Measurements from ENCODE around the gene SHKBP1.
"Not testable (repeated sequence)": the region's sequence is repeated elsewhere in the genome, so short reads cannot be mapped to it uniquely, and the experiment has no call there.

Gene SHKBP1

GRCh38 chr19:40580619-40581018 is 3.9 kb downstream of the SHKBP1 start:
- in situ Hi-C loops (cut with HindIII; ENCODE audit: low pct_ligation_motif_present, low pct_unique_long_range_greater_than_20kb, low sequenced_read_pairs): no loop called here
- no peak for DNase-seq

- in situ Hi-C loops (cut with HindIII; ENCODE audit: low pct_ligation_motif_present, low pct_unique_long_range_greater_than_20kb, low sequenced_read_pairs): no loop called here
Measured at GRCh38 chr19:40581531-40581930, 4.9 kb downstream of the SHKBP1 start.

GRCh38 chr19:40582467-40582866 is 5.8 kb downstream of the SHKBP1 start:
- DNase-seq: no peak
- in situ Hi-C loops (cut with HindIII; ENCODE audit: low pct_ligation_motif_present, low pct_unique_long_range_greater_than_20kb, low sequenced_read_pairs): no loop called here

More at GRCh38 chr19:40581531-40581930, 4.9 kb downstream of the SHKBP1 start:
- no peak for DNase-seq

GRCh38 chr19:40583283-40583682 is 6.6 kb downstream of the SHKBP1 start:
- DNase-seq: no peak
- in situ Hi-C loops (cut with HindIII; ENCODE audit: low pct_ligation_motif_present, low pct_unique_long_range_greater_than_20kb, low sequenced_read_pairs): no loop called here

GRCh38 chr19:40584007-40584406 is 7.3 kb downstream of the SHKBP1 start:
- in situ Hi-C loops (cut with HindIII; ENCODE audit: low pct_ligation_motif_present, low pct_unique_long_range_greater_than_20kb, low sequenced_read_pairs): no loop called here
- DNase-seq: peak; percentile 40

- in situ Hi-C loops (cut with HindIII; ENCODE audit: low pct_ligation_motif_present, low pct_unique_long_range_greater_than_20kb, low sequenced_read_pairs): no loop called here
- DNase-seq: peak; percentile 65
Measured at GRCh38 chr19:40585241-40585981, 8.7 kb downstream of the SHKBP1 start.

- in situ Hi-C loops (cut with HindIII; ENCODE audit: low pct_ligation_motif_present, low pct_unique_long_range_greater_than_20kb, low sequenced_read_pairs): no loop called here
- DNase-seq: no peak
Measured at GRCh38 chr19:40585982-40586422, 9.3 kb downstream of the SHKBP1 start.

- in situ Hi-C loops (cut with HindIII; ENCODE audit: low pct_ligation_motif_present, low pct_unique_long_range_greater_than_20kb, low sequenced_read_pairs): no loop called here
- no peak for DNase-seq
Measured at GRCh38 chr19:40586611-40587010, 9.9 kb downstream of the SHKBP1 start.

- in situ Hi-C loops (cut with HindIII; ENCODE audit: low pct_ligation_motif_present, low pct_unique_long_range_greater_than_20kb, low sequenced_read_pairs): no loop called here
- no peak for DNase-seq
Measured at GRCh38 chr19:40588110-40588854, 11.6 kb downstream of the SHKBP1 start.

- in situ Hi-C loops (cut with HindIII; ENCODE audit: low pct_ligation_motif_present, low pct_unique_long_range_greater_than_20kb, low sequenced_read_pairs): no loop called here
- no peak for DNase-seq
Measured at GRCh38 chr19:40588926-40589569, 12.4 kb downstream of the SHKBP1 start.

- in situ Hi-C loops (cut with HindIII; ENCODE audit: low pct_ligation_motif_present, low pct_unique_long_range_greater_than_20kb, low sequenced_read_pairs): no loop called here
Measured at GRCh38 chr19:40589591-40590429, 13.1 kb downstream of the SHKBP1 start.

GRCh38 chr19:40590464-40591265 is 14.0 kb downstream of the SHKBP1 start:
- in situ Hi-C loops (cut with HindIII; ENCODE audit: low pct_ligation_motif_present, low pct_unique_long_range_greater_than_20kb, low sequenced_read_pairs): no loop called here
- DNase-seq: no peak

More at GRCh38 chr19:40589591-40590429, 13.1 kb downstream of the SHKBP1 start:
- no peak for DNase-seq

- in situ Hi-C loops (cut with HindIII; ENCODE audit: low pct_ligation_motif_present, low pct_unique_long_range_greater_than_20kb, low sequenced_read_pairs); DNase-seq: not testable (repeated sequence)
Measured at GRCh38 chr19:40591724-40592123, 15.1 kb downstream of the SHKBP1 start.

GRCh38 chr19:40592170-40592569 is 15.5 kb downstream of the SHKBP1 start:
- peak; percentile 63 for DNase-seq
- in situ Hi-C loops (cut with HindIII; ENCODE audit: low pct_ligation_motif_present, low pct_unique_long_range_greater_than_20kb, low sequenced_read_pairs): no loop called here

GRCh38 chr19:40594255-40594654 is 17.6 kb downstream of the SHKBP1 start:
- in situ Hi-C loops (cut with HindIII; ENCODE audit: low pct_ligation_motif_present, low pct_unique_long_range_greater_than_20kb, low sequenced_read_pairs): no loop called here
- no peak for DNase-seq

- in situ Hi-C loops (cut with HindIII; ENCODE audit: low pct_ligation_motif_present, low pct_unique_long_range_greater_than_20kb, low sequenced_read_pairs): no loop called here
Measured at GRCh38 chr19:40594657-40595091, 18.0 kb downstream of the SHKBP1 start.

GRCh38 chr19:40596608-40597328 is 20.1 kb downstream of the SHKBP1 start:
- DNase-seq: peak; percentile 75
- in situ Hi-C loops (cut with HindIII; ENCODE audit: low pct_ligation_motif_present, low pct_unique_long_range_greater_than_20kb, low sequenced_read_pairs): no loop called here

More at GRCh38 chr19:40594657-40595091, 18.0 kb downstream of the SHKBP1 start:
- peak; percentile 60 for DNase-seq

Data from ACHN (cell line).